Activated CD4-positive, alpha-beta T cell treated with anti-CD3 and anti-CD28 coated beads, Interleukin-2, Interleukin-4, amounts not matched to agents 100 ng/mL and 50 ng/mL, durations not matched to agents 16 hours and 8 hours (primary cell): ENCODE measurements around the gene SERPINE1.
A peak's percentile ranks its signal among the peaks of the same experiment; 100 is the strongest.
"Not testable (repeated sequence)": the region's sequence is repeated elsewhere in the genome, so short reads cannot be mapped to it uniquely, and the experiment has no call there.

Experiments used
- DNase-seq: peaks from one replicate; pipeline ENCODE4 v3.0.0-alpha.2; 2020; ENCODE audit warnings: low spot score

SERPINE1 gene

DNA sequence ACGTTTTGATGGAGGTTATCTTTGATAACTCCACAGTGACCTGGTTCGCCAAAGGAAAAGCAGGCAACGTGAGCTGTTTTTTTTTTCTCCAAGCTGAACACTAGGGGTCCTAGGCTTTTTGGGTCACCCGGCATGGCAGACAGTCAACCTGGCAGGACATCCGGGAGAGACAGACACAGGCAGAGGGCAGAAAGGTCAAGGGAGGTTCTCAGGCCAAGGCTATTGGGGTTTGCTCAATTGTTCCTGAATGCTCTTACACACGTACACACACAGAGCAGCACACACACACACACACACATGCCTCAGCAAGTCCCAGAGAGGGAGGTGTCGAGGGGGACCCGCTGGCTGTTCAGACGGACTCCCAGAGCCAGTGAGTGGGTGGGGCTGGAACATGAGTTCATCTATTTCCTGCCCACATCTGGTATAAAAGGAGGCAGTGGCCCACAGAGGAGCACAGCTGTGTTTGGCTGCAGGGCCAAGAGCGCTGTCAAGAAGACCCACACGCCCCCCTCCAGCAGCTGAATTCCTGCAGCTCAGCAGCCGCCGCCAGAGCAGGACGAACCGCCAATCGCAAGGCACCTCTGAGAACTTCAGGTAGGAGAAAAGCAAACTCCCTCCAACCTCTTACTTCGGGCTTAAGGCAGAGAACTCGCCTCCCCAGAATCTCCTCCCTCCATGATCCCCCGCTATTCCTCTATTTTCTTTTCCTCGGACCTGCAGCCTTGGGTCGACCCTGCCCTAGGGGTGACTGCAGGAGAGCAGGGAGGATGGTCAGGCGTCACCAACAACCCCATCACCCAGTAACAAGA is at the start of gene SERPINE1:
SERPINE1 (plus strand) TSS at position 454 of the 809 bp plus-strand sequence. CDS start 1,290 bp downstream, outside the sequence.
- DNase-seq = peak; percentile 54

DNA sequence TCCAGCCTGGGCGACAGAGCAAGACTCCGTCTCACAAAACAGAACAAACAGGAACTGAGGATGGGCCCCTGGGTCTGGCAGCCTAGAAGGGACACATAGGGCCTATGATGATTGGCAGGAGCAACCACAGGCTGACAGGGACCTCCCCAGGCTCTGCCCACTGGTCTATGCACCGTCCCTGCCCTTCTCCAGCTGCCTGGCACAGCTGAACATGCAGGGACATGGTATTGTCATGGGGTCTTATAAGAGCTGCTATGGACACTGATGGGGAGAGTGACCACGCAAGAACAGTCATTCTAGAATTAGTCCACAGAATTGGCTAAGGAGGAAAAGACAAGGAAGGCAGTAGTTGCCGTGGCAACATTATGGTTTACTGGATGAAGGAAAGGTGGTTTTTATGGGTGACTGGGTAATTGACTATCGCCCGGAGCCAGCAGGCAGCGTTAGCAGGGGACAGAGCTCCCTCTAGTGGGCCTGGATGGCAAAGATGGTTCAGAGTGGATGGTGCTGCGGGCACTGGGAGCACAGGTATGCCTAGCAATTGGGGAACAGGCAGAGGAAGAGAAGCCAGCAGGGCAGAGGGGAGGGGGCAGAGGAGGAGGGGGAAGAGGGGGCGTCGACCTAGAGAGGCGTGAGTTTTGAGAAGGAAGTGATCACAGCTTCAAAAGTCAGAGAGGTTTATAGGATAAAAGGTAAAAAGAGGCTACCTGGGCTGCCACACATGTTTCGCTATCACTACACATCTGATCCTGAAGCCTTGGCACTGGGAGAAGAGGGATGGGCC is 49.4 kb upstream of the SERPINE1 start:
- DNase-seq = peak; percentile 87

- no peak for DNase-seq
Observed at GRCh38 chr7:101081432-101081831, 45.5 kb upstream of the SERPINE1 start.

GRCh38 chr7:101084865-101085161 is 42.1 kb upstream of the SERPINE1 start:
- DNase-seq = no peak

DNA sequence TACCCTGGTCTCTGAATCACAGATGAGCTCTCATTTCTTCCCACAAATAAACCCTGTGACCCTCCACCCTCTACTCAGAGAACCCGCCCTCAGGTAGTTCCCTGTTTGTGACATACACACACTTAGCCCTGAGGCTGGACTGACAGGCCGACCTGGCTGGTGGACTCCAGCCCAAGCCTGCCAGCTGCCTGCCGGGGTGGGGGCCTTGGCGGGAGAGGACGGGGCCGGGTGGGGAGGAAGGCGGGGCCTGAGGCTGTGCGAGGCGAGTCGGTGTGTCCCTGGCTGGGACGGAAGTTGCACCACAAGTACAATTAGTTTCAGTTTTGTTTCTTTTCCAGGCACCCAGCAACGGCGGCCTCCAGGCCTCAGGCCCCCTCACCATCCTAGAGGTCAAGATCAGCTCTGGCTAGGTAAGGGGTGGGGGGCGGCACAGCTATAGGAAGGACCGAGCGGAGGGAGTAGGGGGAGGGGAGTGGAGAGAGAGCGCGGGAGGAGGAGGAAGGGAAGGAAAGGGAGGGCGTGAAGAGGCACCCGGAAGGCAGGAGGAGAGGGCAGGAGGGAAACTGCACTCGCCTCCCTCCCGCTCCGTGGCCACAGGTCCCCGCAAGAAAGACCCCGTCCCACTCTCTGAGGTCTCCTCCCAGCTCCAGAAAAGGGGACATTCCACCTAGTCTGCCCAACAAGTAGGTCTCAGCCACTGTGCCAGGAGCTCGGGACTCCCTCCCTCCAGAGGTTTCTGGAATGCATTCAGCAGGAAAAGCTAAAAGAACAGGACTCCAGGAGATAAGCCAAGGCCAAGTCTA is 41.5 kb upstream of the SERPINE1 start, which contains the start of gene TRIM56:
TRIM56 (plus strand) TSS at position 320 of the 803 bp plus-strand sequence. CDS start 1,832 bp downstream, outside the sequence.
- DNase-seq = peak; percentile 85

DNA sequence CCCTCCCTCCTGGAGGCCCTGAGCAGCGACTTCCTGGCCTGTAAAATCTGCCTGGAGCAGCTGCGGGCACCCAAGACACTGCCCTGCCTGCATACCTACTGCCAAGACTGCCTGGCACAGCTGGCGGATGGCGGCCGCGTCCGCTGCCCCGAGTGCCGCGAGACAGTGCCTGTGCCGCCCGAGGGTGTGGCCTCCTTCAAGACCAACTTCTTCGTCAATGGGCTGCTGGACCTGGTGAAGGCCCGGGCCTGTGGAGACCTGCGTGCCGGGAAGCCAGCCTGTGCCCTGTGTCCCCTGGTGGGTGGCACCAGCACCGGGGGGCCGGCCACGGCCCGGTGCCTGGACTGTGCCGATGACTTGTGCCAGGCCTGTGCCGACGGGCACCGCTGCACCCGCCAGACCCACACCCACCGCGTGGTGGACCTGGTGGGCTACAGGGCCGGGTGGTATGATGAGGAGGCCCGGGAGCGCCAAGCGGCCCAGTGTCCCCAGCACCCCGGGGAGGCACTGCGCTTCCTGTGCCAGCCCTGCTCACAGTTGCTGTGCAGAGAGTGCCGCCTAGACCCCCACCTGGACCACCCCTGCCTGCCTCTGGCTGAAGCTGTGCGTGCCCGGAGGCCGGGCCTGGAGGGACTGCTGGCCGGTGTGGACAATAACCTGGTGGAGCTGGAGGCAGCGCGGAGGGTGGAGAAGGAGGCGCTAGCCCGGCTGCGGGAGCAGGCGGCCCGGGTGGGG is 39.4 kb upstream of the SERPINE1 start:
- DNase-seq = no peak

GRCh38 chr7:101088069-101088425 is 38.9 kb upstream of the SERPINE1 start:
- DNase-seq = no peak

- DNase-seq = no peak
Observed at GRCh38 chr7:101088858-101089529, 37.9 kb upstream of the SERPINE1 start.

GRCh38 chr7:101089876-101090275 is 37.0 kb upstream of the SERPINE1 start:
- DNase-seq = no peak

GRCh38 chr7:101092266-101092905 is 34.5 kb upstream of the SERPINE1 start:
- not testable (repeated sequence) for DNase-seq

- DNase-seq = no peak
Observed at GRCh38 chr7:101093906-101094305, 33.0 kb upstream of the SERPINE1 start.

GRCh38 chr7:101094376-101094775 is 32.5 kb upstream of the SERPINE1 start:
- DNase-seq = no peak

DNA sequence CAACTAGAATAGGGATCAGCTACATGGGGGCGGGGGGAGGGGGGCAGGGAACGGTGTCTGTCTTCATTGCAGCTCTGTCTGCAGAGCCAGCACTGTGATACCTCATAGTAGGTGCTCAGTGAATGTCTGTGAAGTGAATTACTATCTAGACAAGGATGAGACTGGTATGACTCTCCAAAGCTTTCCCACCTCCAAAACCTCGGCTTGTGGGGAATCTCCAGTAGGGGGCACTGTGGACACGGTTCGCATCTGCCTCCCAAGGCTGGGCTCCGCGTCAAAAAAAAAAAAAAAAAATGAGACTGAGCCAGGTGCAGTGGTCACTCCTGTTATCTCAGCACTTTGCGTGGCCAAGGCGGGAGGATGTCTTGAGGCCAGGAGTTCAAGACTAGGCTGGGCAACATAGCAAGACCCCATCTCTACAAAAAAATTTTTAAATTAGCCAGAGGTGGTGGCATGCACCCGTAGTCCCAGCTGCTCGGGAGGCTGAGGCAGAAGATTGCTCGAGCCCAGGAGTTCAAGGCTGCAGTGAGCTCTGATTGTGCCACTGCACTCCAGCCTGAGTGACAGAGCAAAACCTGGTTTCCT is 32.0 kb upstream of the SERPINE1 start:
- peak; percentile 51 for DNase-seq

GRCh38 chr7:101096331-101096956 is 30.5 kb upstream of the SERPINE1 start:
- no peak for DNase-seq

DNA sequence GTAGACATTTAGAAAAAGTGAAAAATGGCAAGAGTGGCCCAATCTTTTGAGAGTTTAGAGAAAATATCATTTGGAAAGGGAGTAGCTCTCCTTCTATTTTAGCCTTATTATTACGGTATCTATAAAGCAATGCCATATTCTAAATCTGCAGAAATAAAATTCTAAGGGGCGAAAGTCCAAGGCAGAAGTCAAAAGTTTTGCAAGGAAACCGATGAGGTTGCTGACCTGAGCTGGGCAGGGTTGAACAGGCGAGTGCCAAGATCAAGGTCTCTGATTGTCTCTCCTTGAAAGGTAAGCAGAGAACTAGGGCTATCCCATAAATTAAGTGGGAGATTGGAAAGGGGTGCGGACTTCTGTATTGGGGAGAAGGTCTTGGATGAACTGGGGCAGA is 30.0 kb upstream of the SERPINE1 start:
- DNase-seq = no peak

GRCh38 chr7:101097561-101097960 is 29.3 kb upstream of the SERPINE1 start:
- no peak for DNase-seq

- DNase-seq = peak; percentile 77
Observed at GRCh38 chr7:101099969-101100781, 26.7 kb upstream of the SERPINE1 start.

DNA sequence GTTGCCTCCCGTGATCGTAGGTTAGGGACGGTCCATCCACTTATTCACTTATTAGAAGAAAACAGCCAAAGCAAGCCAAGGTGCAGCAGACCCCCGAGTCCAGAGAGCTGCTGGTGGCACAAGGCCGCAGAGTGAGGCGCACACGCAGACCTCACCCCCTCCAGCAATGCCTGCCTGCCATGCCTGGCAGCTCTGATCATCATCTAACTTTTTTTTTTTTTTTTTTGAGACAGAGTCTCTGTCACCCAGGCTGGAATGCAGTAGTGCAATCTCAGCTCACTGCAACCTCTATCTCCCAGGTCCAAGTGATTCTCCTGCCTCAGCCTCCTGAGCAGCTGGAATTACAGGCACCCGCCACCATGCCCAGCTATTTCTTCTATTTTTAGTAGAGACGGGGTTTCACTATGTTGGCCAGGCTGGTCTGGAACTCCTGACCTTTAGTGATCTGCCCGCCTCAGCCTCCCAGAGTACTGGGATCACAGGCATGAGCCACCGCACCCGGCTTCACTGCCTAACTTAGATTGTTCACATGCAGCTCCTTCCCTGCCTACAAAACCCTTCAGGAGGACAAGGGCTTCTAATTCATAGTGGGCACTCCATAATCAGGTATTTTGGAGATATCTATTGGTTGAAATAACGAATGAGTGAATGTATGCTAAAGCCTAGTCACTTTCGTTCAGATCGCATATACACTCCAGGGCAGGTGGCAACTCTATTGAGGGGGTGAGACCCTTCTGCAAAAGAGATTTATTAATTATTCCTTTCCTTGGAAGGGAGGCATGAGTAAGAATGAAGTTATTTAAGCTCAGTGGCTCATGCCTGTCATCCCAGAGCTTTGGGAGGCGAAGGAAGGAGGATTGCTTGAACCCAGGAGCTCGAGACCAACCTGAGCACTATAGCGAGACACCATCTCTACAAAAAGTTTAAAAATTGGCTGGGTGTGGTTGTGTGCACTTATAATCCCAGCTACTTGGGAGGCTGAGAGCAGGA is 25.8 kb upstream of the SERPINE1 start:
- DNase-seq = no peak
